ENCODE measurements around the gene MED7. TPM values are rescaled to one million over a fixed set of nuclear protein-coding genes. Genes with fewer than 3 reads are reported as not detected.

Gene MED7
- total and polyA plus RNA-seq, 2 of the 8 experiments (the other 6 are each of a cell fraction or from before 2014, with no cell fraction given) = 6.9 to 9.5 TPM

DNA sequence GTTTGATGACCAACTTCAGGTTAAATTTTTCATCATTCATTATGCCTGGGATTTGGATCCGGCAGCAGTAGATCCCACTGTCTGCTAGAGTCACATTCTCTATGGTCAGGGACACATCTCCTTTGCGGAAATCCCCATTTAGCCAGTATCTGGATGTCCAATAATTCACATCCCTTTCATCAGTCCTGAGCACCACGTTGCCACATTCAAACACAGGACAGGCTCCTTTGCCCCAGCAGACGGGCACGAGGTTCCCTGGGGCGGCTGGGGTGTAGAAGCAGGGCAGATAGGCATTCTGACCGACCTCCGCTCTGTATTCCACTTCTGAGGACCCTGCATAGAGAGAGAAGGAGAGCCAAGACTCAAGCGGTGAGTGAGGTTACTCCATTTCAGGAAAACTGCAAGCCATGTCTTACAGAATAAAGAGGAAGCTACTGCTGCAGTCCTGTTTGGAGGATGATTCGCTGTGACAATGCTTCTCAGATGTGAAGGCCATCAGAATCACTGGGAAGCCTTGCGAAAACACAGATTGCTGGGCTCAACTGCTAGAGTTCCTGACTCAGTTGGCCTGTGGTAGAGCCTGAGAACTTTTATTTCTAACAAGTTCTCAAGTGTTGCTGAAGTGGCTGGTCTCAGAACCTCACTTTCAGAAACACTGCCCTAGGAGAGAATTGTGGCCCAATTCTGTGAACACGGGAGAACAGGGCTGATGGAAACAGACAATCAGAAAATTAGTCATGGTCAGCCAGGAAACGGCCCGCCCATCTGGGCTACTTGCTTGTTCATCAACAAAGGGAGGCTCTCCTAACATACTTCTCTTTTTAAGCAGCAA lies 35.8 kb downstream of the MED7 start (continued):
- TF ChIP-seq SP1 (IDR thresholded peaks at IDR 0.05; ENCODE audit: low read depth, low read length) (no peak), CEBPB (IDR thresholded peaks at IDR 0.05; ENCODE audit: low read depth, low read length) (no peak), CHD1 (IDR thresholded peaks at IDR 0.05; ENCODE audit: low read depth, low read length) (no peak), BRCA1 (IDR thresholded peaks at IDR 0.05; ENCODE audit: low read depth, low read length) (no peak)
